Transverse colon (tissue), 4 donors: ENCODE measurements around the gene LRRC49. TPM values are rescaled to one million over a fixed set of nuclear protein-coding genes. Genes with fewer than 3 reads are reported as not detected.

Experiments
- DNase-seq: peaks from one replicate; pipeline ENCODE4 v3.0.0-alpha.2; 2019
- H3K27ac ChIP-seq, 4 donors: fragments of 200-600 bp; sonication (generic); 2 replicates each; pipeline ENCODE4 v1.5.1; 2016 to 2018; ENCODE audit warnings: inconsistent platforms in 4 of 4
- H3K27me3 ChIP-seq: fragments of 200-600 bp; sonication (generic); 2 replicates; pipeline ENCODE4 v1.5.1; 2017; ENCODE audit warnings: inconsistent platforms
- H3K36me3 ChIP-seq, 4 donors: fragments of 200-600 bp; sonication (generic); 2 replicates each; pipeline ENCODE4 v1.5.1; 2017 to 2019; ENCODE audit warnings: inconsistent platforms in 4 of 4
- H3K4me1 ChIP-seq, 4 donors: fragments of 200-600 bp; sonication (generic); 2 replicates each; pipeline ENCODE4 v1.5.1; 2017 to 2020; ENCODE audit warnings: inconsistent platforms in 4 of 4
- H3K4me3 ChIP-seq, 4 donors: fragments of 200-600 bp; sonication (generic); 1 replicate in 1 of 4; 2 replicates in 3 of 4; pipeline versions ENCODE4 v1.5.1 to v1.6.1; 2017 to 2019; ENCODE audit warnings: inconsistent platforms in 4 of 4
- H3K9me3 ChIP-seq, 2 donors: fragments of 200-600 bp; sonication (generic); 2 replicates each; pipeline ENCODE4 v1.5.1; 2017 to 2019; ENCODE audit warnings: inconsistent platforms in 2 of 2
- CTCF ChIP-seq, 5 experiments: fragments of 200-600 bp in 3 of 5; fragments of 450-650 bp in 2 of 5; sonication (generic) in 3 of 5; IDR thresholded peaks; 1 replicate in 2 of 5; 2 replicates in 3 of 5; pipeline ENCODE4 v1.5.1; 2016 to 2017; ENCODE audit warnings: antibody characterized with exemption in 5 of 5, inconsistent platforms in 3 of 5, mild to moderate bottlenecking in 2 of 5, moderate library complexity in 1 of 5
- EP300 ChIP-seq: sonication (generic); formaldehyde crosslinking; IDR thresholded peaks from one replicate; pipeline ENCODE4 v1.6.1; 2017; ENCODE audit warnings: antibody characterized with exemption, low read depth
- POLR2A ChIP-seq: fragments of 450-650 bp; IDR thresholded peaks from one replicate; pipeline ENCODE4 v1.6.1; 2016; ENCODE audit warnings: antibody characterized with exemption, mild to moderate bottlenecking, moderate library complexity
- POLR2AphosphoS5 ChIP-seq, 3 donors: sonication (generic); formaldehyde crosslinking; IDR thresholded peaks; one replicate each; pipeline ENCODE4 v1.6.1; 2016; ENCODE audit warnings: antibody characterized with exemption in 3 of 3
- WGBS, 2 donors: methylation state at CpG; one replicate each; pipeline ENCODE4 v1.1.5; 2018; ENCODE audit warnings: low coverage in 1 of 2; 5-methylcytosine and 5-hydroxymethylcytosine counted together
- in situ Hi-C, 4 donors: fragments of 200-750 bp; cut with MboI; loops; one replicate each; pipeline versions ENCODE4 v1.15.0 to v1.15.1; 2017; ENCODE audit warnings: low sequenced_read_pairs in 3 of 4, low pct_ligation_motif_present in 1 of 4, low pct_unique_long_range_greater_than_20kb in 1 of 4
- intact Hi-C: fragments of 100-400 bp; cut with DNase I; formaldehyde crosslinking; loops from one replicate; pipeline ENCODE4 v1.15.1; 2023; ENCODE audit warnings: low total_unique reads
- total RNA-seq, 4 donors: library from RNA; depleted of rRNA; stranded (reverse); fragments of >200 nt; gene quantifications; one replicate each; pipeline ENCODE4 v1.1.0, GENCODE V29; 2016

The LRRC49 gene
- total RNA-seq, 4 donors from 2014 or later = 2.2 to 5.2 (median 4.8) TPM; not detected in 1

GRCh38 chr15:71088683-71089082 is 196.1 kb downstream of the LRRC49 start:
- no peak for DNase-seq
- Histone ChIP-seq H3K27ac (no peak overlapping the region), H3K4me3 (no peak overlapping the region), H3K36me3 (no peaks in the 10 kb centered on the region), H3K27me3 (no peaks in the 10 kb centered on the region), H3K4me1 (peaks cover 0 to 6% (median 0%) of the 10 kb centered on the region in 4 donors), H3K9me3 (peaks cover 0 to 7% of the 10 kb centered on the region in 2 donors)
- intact Hi-C loops = no loop called here
- WGBS, 2 donors = 96% methylated on average over 1 of the region's 1 CpG; no CpG with 5 or more reads in 1 of the 2 donors
- in situ Hi-C loops = no loop called here
- no peak for TF ChIP-seq POLR2AphosphoS5 (IDR thresholded peaks at IDR 0.05)
- no peak for TF ChIP-seq POLR2A
- no peak for TF ChIP-seq CTCF (IDR thresholded peaks at IDR 0.05)
- no peak for TF ChIP-seq EP300

GRCh38 chr15:71089801-71090200 is 197.2 kb downstream of the LRRC49 start:
- peaks cover 0 to 7% of the 10 kb centered on the region in 2 donors for H3K9me3 ChIP-seq
- H3K27ac ChIP-seq = no peak overlapping the region
- no peak for DNase-seq
- in situ Hi-C loops (no loop called here), intact Hi-C loops (no loop called here)
- peaks cover 0 to 6% (median 0%) of the 10 kb centered on the region in 4 donors for H3K4me1 ChIP-seq
- 24 to 38% methylated on average over 1 of the region's 1 CpG for WGBS, 2 donors
- no peak for TF ChIP-seq POLR2AphosphoS5 (IDR thresholded peaks at IDR 0.05)
- TF ChIP-seq CTCF (IDR thresholded peaks at IDR 0.05) = no peak
- no peak for TF ChIP-seq EP300
- H3K36me3 ChIP-seq = no peaks in the 10 kb centered on the region
- H3K4me3 ChIP-seq = no peak overlapping the region
- H3K27me3 ChIP-seq = no peaks in the 10 kb centered on the region

GRCh38 chr15:71091601-71092000 is 199.0 kb downstream of the LRRC49 start:
- peaks cover 0 to 7% of the 10 kb centered on the region in 2 donors for H3K9me3 ChIP-seq
- H3K27ac ChIP-seq = no peak overlapping the region
- H3K36me3 ChIP-seq = no peaks in the 10 kb centered on the region
- in situ Hi-C loops = no loop called here
- no peak for DNase-seq
- no peaks in the 10 kb centered on the region for H3K27me3 ChIP-seq
- intact Hi-C loops = no loop called here
- peaks cover 0 to 6% (median 0%) of the 10 kb centered on the region in 4 donors for H3K4me1 ChIP-seq
- no peak overlapping the region for H3K4me3 ChIP-seq
- TF ChIP-seq EP300 (no peak), POLR2AphosphoS5 (IDR thresholded peaks at IDR 0.05) (no peak), POLR2A (no peak), CTCF (IDR thresholded peaks at IDR 0.05) (no peak)
- 60 to 86% methylated on average over 1 of the region's 1 CpG for WGBS, 2 donors

- Histone ChIP-seq H3K4me1 (peaks cover 0 to 6% (median 0%) of the 10 kb centered on the region in 4 donors), H3K27me3 (no peaks in the 10 kb centered on the region), H3K36me3 (no peaks in the 10 kb centered on the region), H3K27ac (no peak overlapping the region), H3K9me3 (peaks cover 0 to 7% of the 10 kb centered on the region in 2 donors), H3K4me3 (no peak overlapping the region)
- DNase-seq = no peak
- in situ Hi-C loops (no loop called here), intact Hi-C loops (no loop called here)
- no peak for TF ChIP-seq CTCF (IDR thresholded peaks at IDR 0.05)
- TF ChIP-seq POLR2AphosphoS5 (IDR thresholded peaks at IDR 0.05) = no peak
- TF ChIP-seq POLR2A = no peak
- no peak for TF ChIP-seq EP300
- whole genome bisulfite sequencing, 2 donors = 90% methylated on average over 7 of the region's 7 CpGs; no CpG with 5 or more reads in 1 of the 2 donors
These were observed 199.5 kb downstream of the LRRC49 start for GRCh38 chr15:71092056-71092600.
